Neural crest cell (in vitro differentiated cells): ENCODE measurements around the gene BOD1L2. TPM values are rescaled to one million over a fixed set of nuclear protein-coding genes. Genes with fewer than 3 reads are reported as not detected.

Source experiments
- DNase-seq: peaks from one replicate; pipeline ENCODE4 v3.0.0; 2021; ENCODE audit warnings: low read depth, mixed read lengths, low spot score
- H3K27ac Mint-ChIP-seq: one replicate; pipeline ENCODE4 v1.8.0; 2021; ENCODE audit warnings: mild to moderate bottlenecking, mixed read lengths; ENCODE audit not compliant: unreplicated experiment
- H3K27me3 Mint-ChIP-seq: 2 replicates; pipeline ENCODE4 v1.8.0; 2021; ENCODE audit warnings: low read depth, mild to moderate bottlenecking, mixed read lengths
- H3K36me3 Mint-ChIP-seq: 2 replicates; pipeline ENCODE4 v1.8.0; 2021; ENCODE audit warnings: low read depth, mild to moderate bottlenecking, mixed read lengths
- H3K4me1 Mint-ChIP-seq: 2 replicates; pipeline ENCODE4 v1.8.0; 2021; ENCODE audit warnings: mixed read lengths
- H3K4me3 Mint-ChIP-seq: one replicate; pipeline ENCODE4 v1.8.0; 2021; ENCODE audit warnings: mild to moderate bottlenecking, mixed read lengths
- H3K9me3 Mint-ChIP-seq: 2 replicates; pipeline ENCODE4 v1.8.0; 2021; ENCODE audit warnings: mixed read lengths
- total RNA-seq: library from RNA; stranded (reverse); gene quantifications from 2 replicates; pipeline ENCODE4 v1.2.1, GENCODE V29; 2021
- TF ChIP-seq, protein P1 (sequence below): fragments of 200-600 bp; sonication (generic); conservative IDR thresholded peaks from 2 replicates; pipeline ENCODE4 v1.5.0; 2021; ENCODE audit warnings: antibody characterized with exemption, mild to moderate bottlenecking

The BOD1L2 gene
- total RNA-seq, 1 donor from 2014 or later, result not detected

DNA sequence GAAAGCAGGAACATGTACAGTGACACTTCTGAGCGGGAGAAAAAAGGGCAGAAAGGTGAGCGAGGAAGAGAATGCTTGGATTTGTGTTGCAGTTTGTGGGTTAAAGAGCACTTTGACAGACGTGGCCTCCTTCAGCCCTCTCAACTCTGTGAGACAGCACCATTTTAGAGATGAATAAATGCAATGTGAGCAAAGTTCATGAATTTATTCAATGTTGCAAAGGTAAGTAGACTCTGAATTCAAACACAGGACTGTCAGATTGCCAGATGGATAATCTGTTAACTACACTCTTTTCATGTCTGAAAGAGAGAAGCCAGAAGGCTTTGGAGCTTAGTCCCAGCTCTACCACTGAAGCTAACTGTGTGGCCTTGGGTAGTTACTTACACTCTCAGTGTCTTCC lies 47.7 kb downstream of the BOD1L2 start:
- H3K27ac Mint-ChIP-seq, result no peak overlapping the region
- peaks cover 5% of the 10 kb centered on the region for H3K27me3 Mint-ChIP-seq
- no peaks in the 10 kb centered on the region for H3K9me3 Mint-ChIP-seq
- no peaks in the 10 kb centered on the region for H3K4me1 Mint-ChIP-seq
- H3K4me3 Mint-ChIP-seq, result no peak overlapping the region
- no peaks in the 10 kb centered on the region for H3K36me3 Mint-ChIP-seq
- DNase-seq, result no peak
- TF ChIP-seq, protein P1, sequence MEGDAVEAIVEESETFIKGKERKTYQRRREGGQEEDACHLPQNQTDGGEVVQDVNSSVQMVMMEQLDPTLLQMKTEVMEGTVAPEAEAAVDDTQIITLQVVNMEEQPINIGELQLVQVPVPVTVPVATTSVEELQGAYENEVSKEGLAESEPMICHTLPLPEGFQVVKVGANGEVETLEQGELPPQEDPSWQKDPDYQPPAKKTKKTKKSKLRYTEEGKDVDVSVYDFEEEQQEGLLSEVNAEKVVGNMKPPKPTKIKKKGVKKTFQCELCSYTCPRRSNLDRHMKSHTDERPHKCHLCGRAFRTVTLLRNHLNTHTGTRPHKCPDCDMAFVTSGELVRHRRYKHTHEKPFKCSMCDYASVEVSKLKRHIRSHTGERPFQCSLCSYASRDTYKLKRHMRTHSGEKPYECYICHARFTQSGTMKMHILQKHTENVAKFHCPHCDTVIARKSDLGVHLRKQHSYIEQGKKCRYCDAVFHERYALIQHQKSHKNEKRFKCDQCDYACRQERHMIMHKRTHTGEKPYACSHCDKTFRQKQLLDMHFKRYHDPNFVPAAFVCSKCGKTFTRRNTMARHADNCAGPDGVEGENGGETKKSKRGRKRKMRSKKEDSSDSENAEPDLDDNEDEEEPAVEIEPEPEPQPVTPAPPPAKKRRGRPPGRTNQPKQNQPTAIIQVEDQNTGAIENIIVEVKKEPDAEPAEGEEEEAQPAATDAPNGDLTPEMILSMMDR, result no peak

DNA sequence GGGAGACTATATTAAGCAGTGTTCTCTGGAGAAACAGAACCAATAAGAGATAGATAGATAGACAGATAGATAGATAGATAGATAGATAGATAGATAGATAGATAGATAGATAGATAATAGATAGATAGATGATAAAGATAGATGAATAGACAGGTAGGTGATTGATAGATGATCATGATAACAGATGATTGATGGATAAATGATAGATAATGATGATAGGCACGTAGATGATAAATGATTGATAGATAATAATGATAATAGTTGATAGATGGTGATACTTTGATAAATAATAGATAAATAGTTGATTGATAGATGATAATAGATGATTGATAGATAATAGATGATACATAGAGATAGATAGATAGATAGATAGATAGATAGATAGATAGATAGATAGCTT lies 48.5 kb downstream of the BOD1L2 start:
- TF ChIP-seq, protein P1, result no peak
- Mint-ChIP-seq H3K27ac (no peak overlapping the region), H3K27me3 (peaks cover 5% of the 10 kb centered on the region), H3K4me1 (no peaks in the 10 kb centered on the region), H3K4me3 (no peak overlapping the region), H3K9me3 (no peaks in the 10 kb centered on the region), H3K36me3 (no peaks in the 10 kb centered on the region)
- no peak for DNase-seq

DNA sequence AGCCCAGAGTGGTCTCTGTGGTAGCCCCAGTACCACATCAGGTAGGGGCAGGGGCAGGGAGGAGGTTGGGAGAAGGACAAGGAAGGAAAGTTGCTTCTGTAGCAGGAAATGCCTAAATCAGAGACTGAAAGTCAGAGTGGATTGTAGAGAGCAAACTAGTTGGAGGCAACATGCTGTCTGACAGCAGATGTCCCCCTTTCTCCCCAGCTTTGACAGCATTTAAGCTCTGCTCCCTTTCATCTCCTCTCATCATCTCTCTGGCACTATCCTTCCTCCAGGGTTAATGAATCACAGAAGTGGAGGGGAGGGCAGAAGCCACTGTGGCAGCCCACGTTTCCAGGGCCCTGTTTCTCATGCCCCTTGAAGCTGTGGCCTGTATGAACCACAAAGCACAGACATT lies 50.4 kb downstream of the BOD1L2 start:
- peaks cover 5% of the 10 kb centered on the region for H3K27me3 Mint-ChIP-seq
- H3K4me3 Mint-ChIP-seq, result no peak overlapping the region
- no peaks in the 10 kb centered on the region for H3K36me3 Mint-ChIP-seq
- no peaks in the 10 kb centered on the region for H3K9me3 Mint-ChIP-seq
- H3K4me1 Mint-ChIP-seq, result no peaks in the 10 kb centered on the region
- DNase-seq, result no peak
- TF ChIP-seq, protein P1, result no peak
- no peak overlapping the region for H3K27ac Mint-ChIP-seq

DNA sequence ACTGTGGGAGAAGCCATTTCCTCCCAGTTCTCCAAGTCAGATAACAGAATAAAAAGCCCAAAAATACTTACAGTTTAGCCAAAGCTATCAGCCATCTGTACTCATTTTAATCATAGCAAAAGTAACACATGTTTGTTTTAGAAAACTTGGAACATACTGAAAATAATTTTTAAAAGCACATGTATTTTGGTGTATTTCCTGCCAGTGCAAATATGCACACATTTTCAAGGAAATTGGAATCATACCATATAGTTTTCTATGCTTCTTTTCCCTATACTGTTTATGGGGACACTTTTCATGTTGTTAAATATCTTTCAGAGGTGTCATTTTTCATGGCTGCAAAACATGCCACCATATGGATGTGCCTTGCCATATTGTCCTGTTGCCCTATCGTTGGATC lies 51.2 kb downstream of the BOD1L2 start:
- peaks cover 5% of the 10 kb centered on the region for H3K27me3 Mint-ChIP-seq
- H3K9me3 Mint-ChIP-seq, result no peaks in the 10 kb centered on the region
- TF ChIP-seq, protein P1, result no peak
- no peak overlapping the region for H3K27ac Mint-ChIP-seq
- no peaks in the 10 kb centered on the region for H3K36me3 Mint-ChIP-seq
- no peak overlapping the region for H3K4me3 Mint-ChIP-seq
- no peaks in the 10 kb centered on the region for H3K4me1 Mint-ChIP-seq
- no peak for DNase-seq

Other genes starting within 250 kb of the BOD1L2 start
- 2.6 and 3.1 TPM in 2 replicates for gene ST8SIA3, start 205.5 kb downstream of the BOD1L2 start, total RNA-seq